ENCODE results near the gene CYP26C1.

CYP26C1 gene

DNA sequence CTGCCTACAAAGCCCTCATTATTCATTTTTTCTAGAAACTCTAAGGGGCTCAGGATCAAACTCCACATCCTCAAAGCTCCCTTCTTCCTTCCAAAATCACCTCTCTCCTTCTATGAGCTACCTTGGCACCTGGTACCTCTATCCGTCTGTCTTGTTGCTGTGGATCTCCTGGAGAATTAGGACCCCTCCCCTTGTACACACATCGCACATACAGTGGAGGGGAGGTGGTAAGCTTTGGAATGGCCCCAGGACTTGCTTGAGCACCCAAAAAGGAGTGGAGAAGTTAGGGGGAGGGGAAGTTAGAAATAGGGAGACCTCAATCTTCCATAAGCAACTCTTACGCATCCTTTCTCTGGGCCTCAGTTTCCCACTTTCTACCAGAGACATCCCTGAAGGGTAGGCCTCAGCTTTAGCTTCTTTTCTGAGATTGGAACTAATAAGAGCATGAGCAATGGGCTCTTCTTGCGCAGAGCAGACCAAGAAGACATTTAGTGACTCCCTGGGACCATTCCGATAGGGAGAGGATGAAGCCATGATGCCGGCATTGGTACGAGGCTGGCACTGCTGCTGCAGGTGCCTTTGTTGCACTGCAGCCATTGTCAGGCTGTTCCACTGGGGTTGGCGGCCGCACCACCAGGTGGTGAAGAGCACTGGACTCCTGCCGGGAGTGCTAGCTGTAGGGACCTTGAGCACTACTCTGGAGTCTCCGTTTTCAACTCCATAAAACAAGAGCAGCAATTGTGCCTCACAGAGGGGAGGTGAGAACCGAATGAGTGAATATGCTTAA, 4.5 kb downstream of the CYP26C1 start:
- no peak for DNase-seq

DNA sequence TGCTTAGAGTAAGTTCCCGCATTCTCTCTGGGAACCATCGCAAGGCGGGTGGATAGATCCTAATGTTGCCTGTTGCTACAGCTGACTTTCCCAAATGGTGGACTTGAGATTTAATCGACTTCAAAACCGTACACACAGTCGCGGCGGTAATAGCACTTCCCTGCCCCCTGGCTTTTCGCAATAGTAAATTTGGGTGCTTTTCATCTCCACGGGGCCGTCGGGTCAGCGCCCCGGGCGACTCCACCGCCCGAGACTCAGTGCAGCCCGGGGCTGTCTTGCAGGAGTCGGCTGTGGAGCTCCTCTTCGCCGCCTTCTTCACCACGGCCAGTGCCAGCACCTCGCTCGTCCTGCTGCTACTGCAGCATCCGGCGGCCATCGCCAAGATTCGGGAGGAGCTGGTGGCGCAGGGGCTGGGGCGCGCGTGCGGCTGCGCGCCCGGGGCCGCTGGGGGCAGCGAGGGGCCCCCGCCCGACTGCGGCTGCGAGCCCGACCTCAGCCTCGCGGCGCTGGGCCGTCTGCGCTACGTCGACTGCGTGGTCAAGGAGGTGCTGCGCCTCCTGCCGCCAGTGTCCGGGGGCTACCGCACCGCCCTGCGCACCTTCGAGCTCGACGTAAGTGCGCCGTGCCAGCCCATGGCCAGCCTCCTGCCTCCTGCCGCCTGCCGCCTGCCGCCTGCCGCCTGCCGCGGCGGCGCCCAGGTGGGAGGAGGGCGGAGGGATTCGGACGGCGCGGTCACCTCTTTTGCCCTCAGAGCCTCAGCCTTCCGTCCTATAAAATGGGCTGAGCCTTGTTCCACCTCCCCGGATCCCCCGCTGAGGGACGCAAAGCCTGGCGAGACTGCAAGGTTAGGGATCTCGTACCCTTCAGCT, 5.3 kb downstream of the CYP26C1 start:
- DNase-seq: no peak

DNA sequence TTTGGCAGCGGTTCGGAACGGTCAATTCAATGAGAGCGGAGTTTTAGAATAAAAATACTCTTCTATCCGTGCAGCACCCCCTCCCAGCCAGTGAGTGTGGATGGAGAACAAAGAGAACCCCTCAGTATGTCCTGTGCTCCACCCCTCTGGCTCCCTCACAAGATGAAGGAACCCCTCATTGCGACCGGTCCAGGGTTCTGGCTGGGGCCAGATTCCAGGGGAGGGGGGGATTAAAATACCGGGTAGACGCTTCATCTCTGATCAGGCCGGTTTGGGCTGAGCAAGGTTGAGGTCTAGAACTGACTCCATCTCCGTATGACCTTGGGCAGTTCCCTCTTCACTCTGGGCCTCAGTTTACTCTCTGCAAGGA, 5.9 kb downstream of the CYP26C1 start:
- DNase-seq: no peak

DNA sequence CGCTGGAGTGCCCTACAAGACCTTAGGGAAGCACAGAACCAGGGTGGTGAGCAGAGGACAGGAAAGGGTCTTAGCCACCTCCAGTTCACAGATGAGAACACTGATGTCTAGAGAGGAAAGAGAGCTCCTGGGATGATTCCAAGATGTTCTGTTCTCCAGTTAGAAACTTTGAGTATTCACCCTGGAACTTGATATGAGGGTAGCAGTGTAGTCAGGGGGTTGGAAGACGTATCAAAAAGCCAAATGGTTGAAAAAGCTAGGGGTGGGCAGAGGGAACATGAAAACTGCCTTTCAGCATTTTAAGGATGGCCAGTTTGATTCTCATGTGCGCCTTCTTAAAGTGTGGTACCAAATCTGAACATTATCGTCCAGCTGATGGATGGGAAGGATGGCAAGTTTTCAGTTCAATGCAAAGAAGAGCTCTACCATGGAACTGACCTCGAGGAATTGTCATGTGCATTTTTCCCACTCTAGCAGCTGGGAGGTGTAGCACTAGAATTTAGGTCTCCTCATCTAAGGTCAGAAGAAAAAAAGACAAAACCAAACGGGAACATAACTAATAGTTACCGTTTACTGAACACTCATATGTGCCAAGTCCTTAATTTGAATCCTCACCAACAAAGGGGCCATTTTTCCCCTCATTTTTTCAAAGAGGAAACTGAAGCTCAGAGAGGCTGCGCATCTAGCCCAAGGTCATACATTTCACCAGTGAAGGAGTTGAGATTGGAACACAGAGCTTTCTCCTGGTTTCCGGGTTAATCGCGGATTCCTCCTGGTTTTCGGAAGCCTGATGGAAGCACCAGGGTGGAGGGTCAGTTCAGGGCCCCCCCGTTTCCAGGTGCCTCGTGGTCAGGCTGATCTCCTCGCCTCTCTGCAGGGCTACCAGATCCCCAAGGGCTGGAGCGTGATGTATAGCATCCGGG, 7.1 kb downstream of the CYP26C1 start:
- no peak for DNase-seq

DNA sequence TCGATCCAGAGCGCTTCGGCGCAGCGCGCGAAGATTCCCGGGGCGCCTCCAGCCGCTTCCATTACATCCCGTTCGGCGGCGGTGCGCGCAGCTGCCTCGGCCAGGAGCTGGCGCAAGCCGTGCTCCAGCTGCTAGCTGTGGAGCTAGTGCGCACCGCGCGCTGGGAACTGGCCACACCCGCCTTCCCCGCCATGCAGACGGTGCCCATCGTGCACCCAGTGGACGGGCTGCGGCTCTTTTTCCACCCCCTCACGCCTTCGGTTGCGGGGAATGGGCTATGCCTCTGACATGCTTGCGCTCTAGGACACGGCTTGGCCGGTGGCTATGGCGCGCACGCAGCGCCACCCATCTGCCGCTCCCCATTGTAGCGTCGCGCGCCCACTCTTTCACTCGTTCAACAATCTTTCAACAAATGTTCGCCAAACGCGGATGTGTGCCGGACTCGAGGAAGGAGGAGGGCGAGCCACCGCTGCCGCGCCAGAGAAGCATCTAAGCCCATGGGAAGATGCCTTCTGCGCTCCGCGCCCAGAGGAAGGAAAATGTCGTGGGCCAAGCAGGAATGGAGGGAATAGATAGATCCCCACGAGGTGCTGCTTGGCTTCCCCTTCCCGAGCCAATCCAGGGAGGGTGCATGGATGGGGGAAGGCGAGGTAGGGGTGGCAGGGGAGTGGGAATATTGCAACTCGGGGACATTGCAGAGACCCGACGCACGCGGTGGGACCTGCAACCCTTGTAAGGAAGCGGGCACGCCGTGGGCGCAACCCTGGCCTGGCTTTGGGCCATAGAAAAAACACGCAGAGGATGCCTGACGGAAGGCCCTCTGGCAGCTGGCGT, 8.0 kb downstream of the CYP26C1 start:
- DNase-seq: no peak

DNA sequence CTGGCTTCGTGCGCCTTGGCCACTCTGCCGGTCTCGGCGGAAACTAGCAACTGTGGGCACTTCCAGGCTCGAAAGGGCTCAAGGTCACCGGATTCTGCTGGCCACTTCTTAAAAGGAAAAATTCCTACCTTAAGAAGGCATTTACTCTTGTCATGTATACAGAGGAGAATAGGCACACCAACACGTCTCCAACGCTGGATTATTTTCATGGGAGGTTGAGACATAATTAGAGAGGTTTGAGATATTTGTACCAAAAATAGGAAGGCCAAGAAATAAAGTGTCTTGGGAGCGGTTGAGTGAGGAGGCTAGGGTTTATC, 8.6 kb downstream of the CYP26C1 start:
- DNase-seq: no peak

DNA sequence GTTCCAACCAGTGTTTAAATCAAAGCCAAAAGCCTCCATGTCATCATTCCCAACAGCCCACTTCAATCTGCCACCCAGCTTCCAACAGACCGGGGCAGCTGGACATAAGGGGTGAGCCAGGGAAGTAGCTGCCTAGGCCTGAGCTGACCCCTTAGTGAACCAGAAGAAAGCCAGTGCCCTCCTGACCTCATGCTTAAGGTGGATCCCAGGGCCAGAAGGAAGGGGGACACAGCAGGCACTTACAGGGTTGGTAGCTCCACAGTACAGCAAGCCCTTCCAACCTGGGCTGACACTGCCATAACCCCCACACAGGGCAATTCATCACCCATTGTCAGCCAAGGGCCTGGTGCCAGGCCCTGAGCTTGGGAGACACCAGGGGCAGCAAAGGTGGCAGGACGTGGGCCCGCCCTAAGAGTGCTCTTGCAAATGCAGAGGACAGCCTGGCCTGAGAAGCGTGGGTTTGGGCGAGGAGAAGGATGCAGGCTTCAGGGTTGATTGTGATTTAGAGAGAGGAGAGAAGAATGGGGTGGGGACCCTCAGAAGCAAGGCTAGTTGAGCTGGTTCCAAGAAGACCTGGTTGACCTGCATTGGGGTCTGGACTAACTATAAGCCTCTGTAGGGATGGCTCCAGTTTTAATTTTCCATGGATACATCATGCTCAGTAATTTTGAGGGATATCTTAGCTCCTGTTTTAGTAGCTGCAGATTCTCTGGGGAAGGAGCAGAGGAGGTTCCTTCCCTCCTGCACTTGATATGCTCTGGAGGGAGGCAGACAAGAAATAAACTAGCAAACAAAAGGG, 10.0 kb downstream of the CYP26C1 start:
- DNase-seq: no peak

DNA sequence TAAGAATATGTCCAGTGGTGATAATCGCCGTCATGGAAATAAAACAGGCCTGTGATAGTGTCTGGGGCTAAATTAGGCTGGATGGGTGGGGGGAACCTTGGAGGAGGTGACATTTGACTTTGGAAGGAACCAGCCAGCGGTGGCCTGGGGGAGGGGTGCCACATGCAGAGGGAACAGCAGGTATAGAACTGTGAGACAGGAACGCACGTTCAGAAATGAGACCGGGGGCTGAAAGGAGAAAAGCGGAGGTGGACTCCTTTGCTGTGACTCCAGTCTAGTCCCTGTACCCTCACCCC, 10.5 kb downstream of the CYP26C1 start:
- no peak for DNase-seq

DNA sequence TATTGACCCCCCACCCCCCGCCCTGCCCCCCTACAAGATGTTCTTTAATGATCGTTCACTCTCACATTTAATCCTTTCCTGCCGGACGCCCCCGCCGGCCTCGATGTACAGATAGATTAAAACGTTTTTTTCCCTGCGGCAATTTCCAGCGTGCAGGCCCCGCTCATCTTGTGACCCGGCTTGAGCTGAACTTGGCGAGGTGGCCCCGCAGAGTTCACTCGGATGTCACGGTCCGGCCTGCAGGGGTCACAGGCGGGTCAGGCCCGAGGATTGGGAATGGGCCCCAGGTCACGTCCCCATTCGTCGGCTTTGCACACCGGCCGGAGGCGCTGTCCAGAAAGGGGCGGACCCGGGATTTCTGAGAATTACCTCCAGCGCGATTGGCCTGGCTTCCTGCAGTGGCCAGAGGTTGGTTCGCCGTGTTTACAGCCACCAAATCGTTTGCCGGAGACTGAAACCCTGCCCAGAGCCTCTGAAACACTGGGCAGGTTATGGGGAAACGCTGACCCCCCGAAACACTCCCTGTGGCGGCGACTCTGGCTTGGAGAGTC, 11.2 kb downstream of the CYP26C1 start:
- peak; percentile 41 for DNase-seq

DNA sequence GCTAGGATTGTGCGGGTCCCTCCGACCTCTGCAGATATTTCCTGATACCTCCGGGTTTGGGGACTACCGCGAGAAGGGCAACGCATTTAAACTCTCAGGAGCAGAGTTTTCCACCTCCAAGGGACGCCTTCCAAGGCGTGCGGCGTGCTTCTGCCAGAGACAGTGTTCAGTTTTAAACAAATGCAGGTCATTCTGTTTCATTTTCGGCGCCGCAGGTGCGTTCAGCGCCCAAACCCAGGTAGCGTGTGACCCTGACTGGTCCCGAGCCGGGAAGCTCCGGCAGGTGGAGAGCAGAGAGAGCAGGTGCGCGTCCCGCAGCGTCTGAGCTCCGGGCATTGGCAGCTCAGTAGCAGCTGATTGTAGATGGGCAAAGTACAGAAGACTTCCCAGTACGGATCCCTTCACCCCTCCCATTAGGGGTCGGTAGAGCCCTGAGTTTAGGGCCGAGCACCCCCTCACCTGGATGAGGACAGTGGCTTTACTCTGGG, 11.7 kb downstream of the CYP26C1 start:
- no peak for DNase-seq

DNA sequence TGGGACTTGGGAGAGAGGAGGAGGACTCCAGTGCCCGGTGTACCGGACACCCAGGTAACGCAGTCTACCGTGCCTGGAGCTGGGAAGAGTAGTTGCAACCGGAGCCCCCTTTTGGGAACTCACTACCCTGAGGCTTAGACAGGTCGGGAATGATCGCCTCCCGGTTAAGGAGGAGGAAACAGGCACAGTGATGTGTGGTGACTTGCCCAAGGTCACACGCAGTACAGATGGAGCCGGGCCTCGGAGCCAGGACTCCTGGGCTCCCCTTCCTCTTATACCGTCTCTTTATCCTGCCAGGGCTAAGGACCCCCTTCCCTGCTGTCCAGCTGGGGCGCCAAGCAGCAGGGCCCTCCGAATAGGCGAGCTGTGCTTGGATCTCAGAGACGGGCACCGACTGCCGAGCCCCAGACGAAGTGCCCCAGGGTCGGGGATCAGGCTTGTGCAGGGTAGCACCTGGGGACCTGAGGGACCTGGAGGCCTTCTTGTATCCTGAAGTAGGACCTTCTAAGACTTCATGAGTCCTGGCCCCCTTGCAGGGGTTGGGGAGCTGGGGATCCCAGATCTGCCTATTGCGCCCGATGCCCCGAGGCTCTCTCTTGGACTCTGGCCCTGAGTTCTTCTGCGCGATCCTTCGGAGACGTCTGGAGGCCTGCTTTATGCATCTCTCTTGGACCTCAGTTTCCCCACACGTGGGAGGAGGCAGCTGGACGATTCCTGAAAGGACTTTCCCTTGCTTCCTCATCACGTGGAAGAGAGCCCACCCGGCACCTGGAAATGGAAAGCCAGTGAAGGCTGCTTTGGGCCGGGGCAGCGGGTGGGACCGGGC, 12.3 kb downstream of the CYP26C1 start:
- DNase-seq: no peak

DNA sequence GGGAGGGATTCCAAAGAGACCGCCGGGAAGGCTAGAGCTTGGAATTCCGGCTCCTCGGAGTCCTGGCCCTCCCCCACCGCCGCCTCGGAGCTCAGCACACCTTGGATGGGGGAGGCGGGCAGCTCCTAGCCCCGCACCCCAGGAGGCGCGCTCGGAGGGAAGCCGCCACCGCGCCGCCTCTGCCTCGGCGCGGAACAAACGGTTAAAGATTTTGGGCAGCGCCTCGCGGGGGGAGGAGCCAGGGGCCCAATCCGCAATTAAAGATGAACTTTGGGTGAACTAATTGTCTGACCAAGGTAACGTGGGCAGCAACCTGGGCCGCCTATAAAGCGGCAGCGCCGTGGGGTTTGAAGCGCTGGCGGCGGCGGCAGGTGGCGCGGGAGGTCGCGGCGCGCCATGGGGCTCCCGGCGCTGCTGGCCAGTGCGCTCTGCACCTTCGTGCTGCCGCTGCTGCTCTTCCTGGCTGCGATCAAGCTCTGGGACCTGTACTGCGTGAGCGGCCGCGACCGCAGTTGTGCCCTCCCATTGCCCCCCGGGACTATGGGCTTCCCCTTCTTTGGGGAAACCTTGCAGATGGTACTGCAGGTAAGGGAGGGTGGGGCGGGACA, 13.0 kb downstream of the CYP26C1 start, which contains the start of gene CYP26A1:
Gene CYP26A1 (plus strand): TSS at position 355 of the 608 bp plus-strand sequence. CDS start 42 bp downstream, at position 397.
- no peak for DNase-seq

DNA sequence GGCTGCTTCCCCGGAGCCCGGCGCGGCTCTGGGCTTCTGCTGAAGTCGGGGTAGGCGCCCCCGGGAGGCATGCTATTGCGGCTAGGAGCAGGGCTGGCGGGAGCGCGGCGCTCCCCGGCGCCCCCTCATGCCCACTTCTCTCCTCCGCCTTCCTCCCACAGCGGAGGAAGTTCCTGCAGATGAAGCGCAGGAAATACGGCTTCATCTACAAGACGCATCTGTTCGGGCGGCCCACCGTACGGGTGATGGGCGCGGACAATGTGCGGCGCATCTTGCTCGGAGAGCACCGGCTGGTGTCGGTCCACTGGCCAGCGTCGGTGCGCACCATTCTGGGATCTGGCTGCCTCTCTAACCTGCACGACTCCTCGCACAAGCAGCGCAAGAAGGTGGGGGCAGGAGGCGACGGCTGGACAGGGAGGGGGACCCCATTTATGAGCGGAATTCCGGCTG, 13.6 kb downstream of the CYP26C1 start:
- DNase-seq: no peak

DNA sequence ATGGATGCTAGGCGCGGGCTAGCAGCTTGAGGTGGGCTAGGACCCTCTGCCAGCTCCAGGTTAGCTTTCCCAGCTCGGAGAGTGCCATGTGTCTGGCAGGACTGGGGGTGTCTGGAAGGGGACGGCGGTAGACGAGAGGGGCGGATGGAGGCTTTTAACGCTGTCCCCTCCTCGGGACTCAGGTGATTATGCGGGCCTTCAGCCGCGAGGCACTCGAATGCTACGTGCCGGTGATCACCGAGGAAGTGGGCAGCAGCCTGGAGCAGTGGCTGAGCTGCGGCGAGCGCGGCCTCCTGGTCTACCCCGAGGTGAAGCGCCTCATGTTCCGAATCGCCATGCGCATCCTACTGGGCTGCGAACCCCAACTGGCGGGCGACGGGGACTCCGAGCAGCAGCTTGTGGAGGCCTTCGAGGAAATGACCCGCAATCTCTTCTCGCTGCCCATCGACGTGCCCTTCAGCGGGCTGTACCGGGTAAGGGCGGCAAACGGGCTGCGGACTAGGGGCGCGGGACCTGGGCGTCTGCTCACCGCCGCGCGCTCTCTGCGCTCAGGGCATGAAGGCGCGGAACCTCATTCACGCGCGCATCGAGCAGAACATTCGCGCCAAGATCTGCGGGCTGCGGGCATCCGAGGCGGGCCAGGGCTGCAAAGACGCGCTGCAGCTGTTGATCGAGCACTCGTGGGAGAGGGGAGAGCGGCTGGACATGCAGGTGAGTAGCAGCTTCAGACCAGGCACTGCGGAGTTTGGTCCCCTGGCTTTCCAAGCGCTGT, 14.2 kb downstream of the CYP26C1 start:
- DNase-seq: no peak

DNA sequence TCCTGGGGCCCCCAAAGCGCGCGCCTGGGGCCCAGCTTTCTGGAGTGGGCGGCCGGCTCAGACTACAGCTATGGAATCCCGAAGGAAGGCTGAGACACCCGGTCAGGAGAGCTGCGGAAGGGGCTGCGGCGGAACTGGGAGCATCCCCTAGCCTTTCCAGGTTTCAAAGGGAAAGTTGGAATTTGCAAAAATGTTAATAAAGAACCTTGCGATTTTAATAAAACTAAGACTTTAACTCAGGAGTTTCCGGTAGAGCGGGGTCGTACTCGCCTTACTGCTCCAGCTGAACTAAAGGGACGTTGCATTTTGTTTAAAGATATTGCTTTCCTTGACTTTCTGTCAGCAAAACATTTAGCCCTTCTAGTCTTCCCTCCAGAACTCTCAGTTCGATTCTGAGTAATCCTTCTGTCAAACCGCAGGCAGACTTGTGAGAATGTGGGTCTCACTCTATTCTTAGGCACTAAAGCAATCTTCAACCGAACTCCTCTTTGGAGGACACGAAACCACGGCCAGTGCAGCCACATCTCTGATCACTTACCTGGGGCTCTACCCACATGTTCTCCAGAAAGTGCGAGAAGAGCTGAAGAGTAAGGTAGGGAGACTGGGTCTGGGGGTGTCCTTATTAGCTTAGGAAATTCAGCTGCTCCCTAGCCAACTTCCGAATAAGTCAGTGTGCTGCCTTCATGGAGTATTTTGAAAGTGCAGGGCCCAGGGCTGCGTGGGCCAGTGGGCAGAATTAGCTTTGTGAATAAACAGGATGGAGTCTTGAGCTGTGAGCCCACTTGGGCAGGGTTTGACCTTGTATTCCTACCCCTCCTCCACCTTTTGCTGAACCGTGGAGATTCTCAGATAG, 15.0 kb downstream of the CYP26C1 start:
- DNase-seq: no peak

DNA sequence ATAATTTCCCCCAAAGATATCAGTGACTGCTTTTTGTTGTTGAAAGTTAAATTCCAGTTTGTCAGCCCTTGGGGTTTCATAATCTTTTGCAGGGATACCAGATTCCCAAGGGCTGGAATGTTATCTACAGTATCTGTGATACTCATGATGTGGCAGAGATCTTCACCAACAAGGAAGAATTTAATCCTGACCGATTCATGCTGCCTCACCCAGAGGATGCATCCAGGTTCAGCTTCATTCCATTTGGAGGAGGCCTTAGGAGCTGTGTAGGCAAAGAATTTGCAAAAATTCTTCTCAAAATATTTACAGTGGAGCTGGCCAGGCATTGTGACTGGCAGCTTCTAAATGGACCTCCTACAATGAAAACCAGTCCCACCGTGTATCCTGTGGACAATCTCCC, 16.3 kb downstream of the CYP26C1 start:
- peak; percentile 66 for DNase-seq

DNA sequence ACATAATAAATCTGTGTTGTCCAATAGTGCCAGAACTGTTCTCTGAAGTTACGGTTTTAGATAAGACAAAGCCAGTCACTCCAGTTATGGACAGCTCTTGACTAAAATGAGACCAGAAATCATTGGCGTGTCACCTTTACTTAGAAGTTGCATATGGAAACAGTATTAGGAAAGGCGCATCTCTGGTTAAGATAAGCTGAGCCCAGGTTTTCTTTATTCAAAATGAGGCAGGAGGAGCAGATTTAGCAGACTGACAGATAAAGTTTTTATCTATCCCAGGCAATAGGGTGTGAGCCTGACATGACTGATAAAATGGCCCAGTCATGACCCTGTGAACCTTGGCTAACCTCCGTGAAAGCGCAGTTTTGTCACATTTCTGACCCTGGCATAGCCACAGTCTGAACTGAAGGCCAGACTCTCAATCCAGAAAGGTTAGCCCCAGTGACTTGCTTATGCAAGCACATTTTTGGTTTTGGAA, 17.3 kb downstream of the CYP26C1 start:
- no peak for DNase-seq

Measured in NCI-H226 (cell line).